ENCODE measurements around the gene FAM222A. TPM values are rescaled to one million over a fixed set of nuclear protein-coding genes. Genes with fewer than 3 reads are reported as not detected.

The FAM222A gene
- total RNA-seq, 1 experiment from 2014 or later, result 2.8 TPM

GRCh38 chr12:109720857-109721189 lies 7.2 kb downstream of the FAM222A start:
- H3K36me3 Mint-ChIP-seq (ENCODE audit: insufficient read depth in 1 of 3, low read depth in 3 of 3), result no peaks in the 10 kb centered on the region
- H3K9me3 ChIP-seq (ENCODE audit: control insufficient read depth, low read depth, low read length), result no peaks in the 10 kb centered on the region
- no peaks in the 10 kb centered on the region; the same call in 1 of the 2 replicates for H3K27me3 ChIP-seq (ENCODE audit: insufficient read depth, low read length)
- no peak for TF ChIP-seq CTCF (conservative IDR thresholded peaks at IDR 0.05)
- no peaks in the 10 kb centered on the region for H3K9me3 Mint-ChIP-seq
- no peak overlapping the region for H3K56ac ChIP-seq (ENCODE audit: insufficient read length, low read depth, low read length)
- H3K79me2 ChIP-seq (ENCODE audit: insufficient read depth, low read length), result no peaks in the 10 kb centered on the region
- no peak overlapping the region for H3K27ac Mint-ChIP-seq
- no peak overlapping the region for H4K5ac ChIP-seq (ENCODE audit: insufficient read length, low read depth, low read length)
- no peak overlapping the region for H4K91ac ChIP-seq (ENCODE audit: insufficient read length, low read depth, low read length)
- H2AFZ ChIP-seq (ENCODE audit: low read length), result no peak overlapping the region
- H2BK120ac ChIP-seq (ENCODE audit: low read depth, low read length, poor library complexity, severe bottlenecking), result no peak overlapping the region
- H3K14ac ChIP-seq (ENCODE audit: insufficient read depth, low read length), result no peak overlapping the region
- H3K4me2 ChIP-seq (ENCODE audit: insufficient read depth, insufficient read length, low read length), result no peak overlapping the region
- no peak overlapping the region for H2BK15ac ChIP-seq (ENCODE audit: low read depth, low read length)
- no peak overlapping the region for H3K9ac ChIP-seq (ENCODE audit: extremely low read depth, insufficient read length, low read length)
- H3K4me1 Mint-ChIP-seq, result peaks cover 20 to 44% of the 10 kb centered on the region in 2 experiments
- no CpG with 5 or more reads among the region's 1 CpG for WGBS (ENCODE audit: extremely low coverage, insufficient read length, low lambda C conversion rate)
- H3K23ac ChIP-seq (ENCODE audit: insufficient read length, low read depth, low read length), result no peak overlapping the region
- no peaks in the 10 kb centered on the region for H3K79me1 ChIP-seq (ENCODE audit: insufficient read depth, low read depth, low read length, poor library complexity, severe bottlenecking)
- DNase-seq, result no peak
- no peak overlapping the region for H4K8ac ChIP-seq (replicated peaks; ENCODE audit: insufficient read length, low read depth, low read length)
- no peak overlapping the region for H3K27ac ChIP-seq (ENCODE audit: insufficient read length, low read depth, low read length)
- no peak overlapping the region for H2AK5ac ChIP-seq (ENCODE audit: insufficient read length, low read length)
- H3K4ac ChIP-seq (ENCODE audit: low read depth, low read length), result no peak overlapping the region
- no peak overlapping the region for H2BK12ac ChIP-seq (ENCODE audit: insufficient read length, low read depth, low read length)
- H3K23me2 ChIP-seq (ENCODE audit: insufficient read length, low read depth, low read length, poor library complexity, severe bottlenecking), result no peaks in the 10 kb centered on the region
- H3K4me1 ChIP-seq (ENCODE audit: insufficient read depth, low read length), result no peaks in the 10 kb centered on the region
- no peak overlapping the region for H2BK5ac ChIP-seq (ENCODE audit: insufficient read length, low read length)
- H2BK20ac ChIP-seq (ENCODE audit: low read depth, low read length, poor library complexity, severe bottlenecking), result no peak overlapping the region
- no peak overlapping the region for H3K18ac ChIP-seq (ENCODE audit: insufficient read length, low read depth, low read length)
- H3K27me3 Mint-ChIP-seq (ENCODE audit: low read depth), result peaks cover 36% of the 10 kb centered on the region
- no peak overlapping the region for H3T11ph ChIP-seq (ENCODE audit: low read length)
- H3K4me3 Mint-ChIP-seq, result no peak overlapping the region
- H4K20me1 ChIP-seq (ENCODE audit: control insufficient read depth, insufficient read depth, insufficient read length), result no peaks in the 10 kb centered on the region

Data from H9 (cell line).